GM12878 (cell line): ENCODE data around the gene MLEC. TPM values are rescaled to one million over a fixed set of nuclear protein-coding genes. Genes with fewer than 3 reads are reported as not detected.

ENCODE experiments used
- BCL3 ChIP-seq: IDR thresholded peaks from 2 replicates; pipeline ENCODE4 v1.6.1; 2011; ENCODE audit warnings: borderline replicate concordance, low read depth, mild to moderate bottlenecking, moderate library complexity, low read length; ENCODE audit not compliant: insufficient read depth, poor library complexity, severe bottlenecking
- BRCA1 ChIP-seq: IDR thresholded peaks from 2 replicates; pipeline ENCODE4 v1.6.1; 2011; ENCODE audit warnings: low read depth, low read length, improper control_type of control experiment
- CBX5 ChIP-seq: sonication (generic); IDR thresholded peaks from 2 replicates; pipeline ENCODE4 v1.6.1; 2016; ENCODE audit warnings: low read depth, moderate library complexity, mild to moderate bottlenecking, inconsistent platforms
- EED ChIP-seq: sonication (generic); IDR thresholded peaks from 2 replicates; pipeline ENCODE4 v1.6.1; 2016; ENCODE audit warnings: antibody characterized with exemption, low read depth
- EZH2 ChIP-seq: IDR thresholded peaks from 2 replicates; pipeline ENCODE4 v1.6.1; 2012; ENCODE audit warnings: low read depth, mild to moderate bottlenecking, control low read depth, inconsistent platforms, low read length, borderline replicate concordance; ENCODE audit not compliant: control insufficient read depth
- IKZF1 ChIP-seq: fragments of 450-650 bp; conservative IDR thresholded peaks from 2 replicates; pipeline ENCODE4 v1.6.1; 2017; ENCODE audit warnings: antibody characterized with exemption, mild to moderate bottlenecking
- IRF4 ChIP-seq: IDR thresholded peaks from 2 replicates; pipeline ENCODE4 v1.6.1; 2011; ENCODE audit warnings: low read depth, low read length
- MEF2B ChIP-seq: fragments of 450-650 bp; IDR thresholded peaks from 2 replicates; pipeline ENCODE4 v1.6.1; 2018; ENCODE audit warnings: mild to moderate bottlenecking, moderate library complexity; ENCODE audit not compliant: partially characterized antibody, poor library complexity, severe bottlenecking
- MLLT1 ChIP-seq: fragments of 450-650 bp; IDR thresholded peaks from 2 replicates; pipeline ENCODE4 v1.6.1; 2016; ENCODE audit warnings: mild to moderate bottlenecking
- NR2F1 ChIP-seq: fragments of 450-650 bp; conservative IDR thresholded peaks from 2 replicates; pipeline ENCODE4 v1.6.1; 2017; ENCODE audit warnings: mild to moderate bottlenecking
- POLR2AphosphoS5 ChIP-seq: IDR thresholded peaks from 2 replicates; pipeline ENCODE4 v1.6.1; 2011; ENCODE audit warnings: mild to moderate bottlenecking, low read length, inconsistent platforms
- PRDM15 ChIP-seq: fragments of 450-650 bp; formaldehyde crosslinking; IDR thresholded peaks from 2 replicates; pipeline ENCODE4 v1.4.0; 2020; ENCODE audit warnings: mild to moderate bottlenecking, moderate library complexity
- RB1 ChIP-seq: fragments of 450-650 bp; formaldehyde crosslinking; IDR thresholded peaks from 2 replicates; pipeline ENCODE4 v1.6.1; 2017; ENCODE audit warnings: mild to moderate bottlenecking, borderline replicate concordance
- RFX5 ChIP-seq: IDR thresholded peaks from 2 replicates; pipeline ENCODE4 v1.6.1; 2011; ENCODE audit warnings: low read depth, low read length, improper control_type of control experiment
- SMAD5 ChIP-seq: IDR thresholded peaks from 2 replicates; pipeline ENCODE4 v1.6.1; 2016; ENCODE audit warnings: antibody characterized with exemption, low read depth
- TAF1 ChIP-seq: IDR thresholded peaks from 2 replicates; pipeline ENCODE4 v1.6.1; 2011; ENCODE audit warnings: mild to moderate bottlenecking, low read depth, low read length, borderline replicate concordance
- TBL1XR1 ChIP-seq: IDR thresholded peaks from 2 replicates; pipeline ENCODE4 v1.6.1; 2012; ENCODE audit warnings: low read depth, low read length, improper control_type of control experiment
- TCF3 ChIP-seq: IDR thresholded peaks from 2 replicates; pipeline ENCODE4 v1.6.1; 2012; ENCODE audit warnings: low read depth, mild to moderate bottlenecking, low read length, borderline replicate concordance; ENCODE audit not compliant: insufficient read depth
- USF1 ChIP-seq: IDR thresholded peaks from 2 replicates; pipeline ENCODE4 v1.6.1; 2011; ENCODE audit warnings: borderline replicate concordance, low read depth, mild to moderate bottlenecking, moderate library complexity, mixed read lengths, low read length; ENCODE audit not compliant: insufficient read depth; ENCODE audit errors: extremely low read length
- WRNIP1 ChIP-seq: IDR thresholded peaks from 2 replicates; pipeline ENCODE4 v1.6.1; 2011; ENCODE audit warnings: low read depth, low read length, improper control_type of control experiment, borderline replicate concordance
- YBX1 ChIP-seq: fragments of 450-650 bp; IDR thresholded peaks from 2 replicates; pipeline ENCODE4 v1.6.1; 2016; ENCODE audit warnings: antibody characterized with exemption
- ZNF384 ChIP-seq: IDR thresholded peaks from 2 replicates; pipeline ENCODE4 v1.6.1; 2012; ENCODE audit warnings: low read depth, mild to moderate bottlenecking, low read length, improper control_type of control experiment, borderline replicate concordance
- polyA plus RNA-seq, 11 experiments: library from polyadenylated mRNA; depleted of rRNA in 4 of 11; unstranded in 6 of 11; stranded (reverse) in 5 of 11; fragments of >200 nt; fragmentation: Nextera tagmentation in 4 of 11; fragmentation: Illumina TruSeq in 1 of 11; extraction: Ambion mirVana in 4 of 11; extraction: Trizol in 1 of 11; gene quantifications; 1 replicate in 1 of 11; 2 replicates in 10 of 11; pipeline versions ENCODE4 v1.2.1 to v1.2.3, GENCODE V29; 2011 to 2016; ENCODE audit warnings: inconsistent platforms in 2 of 11, missing spikeins in 2 of 11, low read depth in 1 of 11
- total RNA-seq, 4 experiments: library from RNA; depleted of rRNA in 3 of 4; stranded (reverse); fragments of >200 nt in 3 of 4; fragmentation: Illumina TruSeq in 1 of 4; extraction: Trizol in 1 of 4; gene quantifications; 2 replicates each; pipeline versions ENCODE4 v1.2.1 to v1.2.3, GENCODE V29; 2013 to 2021

The MLEC gene
- total and polyA plus RNA-seq, 10 of the 15 experiments (the other 5 are each of a cell fraction or from before 2014, with no cell fraction given), result 26.7 to 172 (median 103) TPM

- TF ChIP-seq MLLT1 (peak; percentile 83), BRCA1 (no peak), EED (peak; percentile 83), IKZF1 (peak; percentile 91), NR2F1 (peak; percentile 54), TAF1 (0 out of 2 replicates have a peak, but pooled peaks have one; percentile 45), RB1 (peak; percentile 14; the same call in 1 of the 2 replicates), WRNIP1 (peak; percentile 87), USF1 (peak; percentile 25), ZNF384 (no peak), IRF4 (peak; percentile 42; the same call in 1 of the 2 replicates), POLR2AphosphoS5 (peak; percentile 71), YBX1 (no peak), EZH2 (no peak), TCF3 (peak; percentile 81; the same call in 1 of the 2 replicates), MEF2B (no peak), TBL1XR1 (peak; percentile 59), PRDM15 (CRISPR knock-in tag) (no peak), BCL3 (no peak), SMAD5 (no peak), RFX5 (peak; percentile 78), CBX5 (peak; percentile 89; the same call in 1 of the 2 replicates)
Observed at GRCh38 chr12:120686690-120687577, at the start of gene MLEC (continued).
